Stimulated activated CD8-positive, alpha-beta memory T cell treated with anti-CD3 and anti-CD28 coated beads, Interleukin-4, amount 100 ng/mL, for 48 hours (primary cell): ENCODE measurements around the gene ARHGAP26.

Experiments used
- DNase-seq: peaks from one replicate; pipeline ENCODE4 v3.0.0-alpha.2; 2020

ARHGAP26 gene

GRCh38 chr5:143176048-143176447 is 405.9 kb downstream of the ARHGAP26 start:
- DNase-seq, result no peak

DNA sequence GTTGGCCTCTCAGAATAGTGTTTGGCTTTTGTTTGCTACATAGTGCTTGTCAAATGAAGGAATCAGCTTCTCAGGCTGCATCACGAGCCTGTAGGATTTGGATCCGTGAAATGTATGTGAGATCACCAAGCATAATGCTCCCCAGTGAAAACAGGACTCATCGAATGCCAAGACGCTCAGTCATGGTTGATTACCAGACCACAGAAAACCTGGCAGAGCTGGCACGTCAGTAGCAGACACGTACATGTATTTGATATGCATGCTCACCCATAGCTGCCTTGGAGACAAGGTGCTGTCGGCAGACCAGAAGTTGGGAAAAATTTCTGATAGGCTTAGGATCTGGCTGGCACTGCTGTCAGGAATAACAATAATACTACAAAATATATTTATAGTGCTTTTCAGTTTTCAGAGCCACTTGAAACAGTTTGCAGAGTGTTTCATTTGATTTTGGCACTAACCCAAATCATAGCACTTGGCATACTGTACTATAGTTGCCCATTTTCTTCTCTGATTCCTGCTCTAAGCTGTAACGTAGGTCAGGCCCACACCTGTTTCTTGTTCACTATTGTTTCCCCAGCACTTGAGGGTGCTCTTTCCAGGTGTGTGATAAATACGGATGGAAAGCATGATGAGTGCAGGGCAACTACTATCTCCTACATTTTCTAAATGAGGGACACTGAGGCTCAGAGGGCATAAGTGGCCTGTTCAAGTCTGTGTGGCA is 407.2 kb downstream of the ARHGAP26 start:
- no peak for DNase-seq

GRCh38 chr5:143179126-143179740 is 409.1 kb downstream of the ARHGAP26 start:
- DNase-seq, result no peak

DNA sequence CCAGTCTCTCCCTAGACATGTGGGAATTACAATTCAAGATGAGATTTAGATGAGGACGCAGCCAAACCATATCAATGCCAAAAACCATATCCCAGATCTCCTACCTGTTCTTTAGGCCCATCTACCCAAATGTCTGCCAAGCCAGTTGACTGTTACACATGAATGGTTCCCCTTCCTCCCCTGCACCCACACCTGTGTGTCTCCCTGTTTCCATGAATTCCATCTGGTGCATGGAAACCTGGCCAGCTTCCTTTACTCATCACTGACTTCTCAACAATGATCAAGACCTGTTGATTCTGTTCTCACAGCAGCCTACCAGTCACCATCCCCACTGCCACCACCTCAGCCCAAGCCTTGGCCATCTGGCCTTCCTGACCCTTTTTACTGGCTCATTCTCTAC is 410.6 kb downstream of the ARHGAP26 start:
- no peak for DNase-seq

- no peak for DNase-seq
Observed at GRCh38 chr5:143181173-143181572, 411.0 kb downstream of the ARHGAP26 start.

DNA sequence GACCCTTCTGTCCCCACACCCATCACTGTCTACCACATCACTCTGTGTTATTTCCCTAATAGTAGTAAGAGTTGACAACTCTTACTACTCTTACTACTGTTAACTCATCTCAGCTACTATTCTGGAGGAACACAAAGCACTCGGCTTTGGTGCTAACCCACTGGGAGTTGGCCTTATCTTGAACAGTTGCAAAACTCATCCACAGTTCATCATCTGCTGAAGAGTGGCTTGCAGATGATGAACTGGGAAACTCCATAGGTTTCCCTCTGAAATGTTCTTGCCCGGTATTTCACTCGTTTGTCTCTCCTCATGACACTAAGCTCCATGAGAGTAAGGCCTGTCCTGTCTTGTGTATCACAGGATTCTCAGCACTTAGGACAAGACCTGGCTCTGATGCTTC is 411.9 kb downstream of the ARHGAP26 start:
- no peak for DNase-seq

DNA sequence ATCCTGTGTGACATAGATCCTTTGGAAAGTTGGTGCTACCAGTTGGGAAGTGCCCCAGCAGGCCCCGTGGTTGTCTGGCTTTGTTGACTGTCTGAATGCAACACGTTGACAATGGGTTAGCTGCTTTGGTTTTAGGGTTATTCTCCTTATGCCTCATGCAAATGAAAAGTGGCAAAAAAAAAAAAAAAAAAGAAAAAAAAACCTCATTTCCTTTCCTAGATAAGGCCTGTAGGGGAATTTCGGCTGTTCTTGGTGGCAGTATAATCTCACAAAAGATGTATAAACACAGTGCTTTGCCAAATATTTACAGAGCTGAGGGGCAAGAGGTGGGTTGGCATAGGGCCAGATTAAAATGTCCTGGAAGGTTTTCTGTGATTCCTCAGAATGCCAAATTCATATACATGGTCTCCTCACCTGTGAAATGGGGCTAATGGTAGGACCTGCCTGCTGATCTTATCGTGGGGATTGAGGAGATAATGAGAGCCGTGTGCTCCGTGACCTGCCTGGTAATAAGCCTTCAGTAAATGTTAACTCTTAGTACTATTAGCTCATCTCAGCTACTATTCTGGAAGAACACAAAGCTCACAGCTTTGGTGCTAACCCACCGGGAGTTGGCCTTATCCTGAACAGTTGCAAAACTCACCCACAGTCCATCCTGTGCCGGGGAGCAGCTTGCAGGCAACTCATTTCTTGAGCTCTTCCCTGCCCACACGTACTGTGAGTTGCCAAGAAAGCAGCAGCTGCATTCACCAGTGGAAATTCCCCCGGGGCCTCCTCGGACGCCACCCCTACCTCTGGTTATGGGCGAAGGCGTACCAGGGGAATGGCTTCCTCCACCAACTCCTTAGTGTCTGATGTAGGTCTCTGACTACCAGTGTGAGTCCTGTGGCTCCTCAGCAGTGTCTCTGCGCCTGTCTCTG is 413.0 kb downstream of the ARHGAP26 start:
- DNase-seq, result peak; percentile 78

DNA sequence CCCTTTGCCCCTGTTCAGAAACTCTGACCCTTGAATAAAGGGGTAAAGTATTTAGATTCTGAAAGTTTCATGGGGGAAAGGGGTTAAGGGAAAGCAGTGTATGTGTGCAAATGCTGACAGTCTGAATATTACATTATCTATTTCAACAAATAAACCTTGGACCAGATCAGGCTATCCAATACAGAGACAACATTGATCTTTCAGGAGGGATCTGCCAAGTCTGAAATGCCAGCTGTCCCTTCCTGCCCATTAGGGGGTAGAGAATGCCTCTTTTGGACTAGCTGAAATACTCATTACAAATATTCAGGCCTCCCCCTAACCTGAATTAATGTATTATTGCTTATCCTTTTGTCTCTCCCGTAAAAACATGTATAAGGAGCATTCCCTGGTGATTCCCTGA is 413.8 kb downstream of the ARHGAP26 start:
- DNase-seq, result no peak

- no peak for DNase-seq
Observed at GRCh38 chr5:143186623-143187022, 416.4 kb downstream of the ARHGAP26 start.

DNA sequence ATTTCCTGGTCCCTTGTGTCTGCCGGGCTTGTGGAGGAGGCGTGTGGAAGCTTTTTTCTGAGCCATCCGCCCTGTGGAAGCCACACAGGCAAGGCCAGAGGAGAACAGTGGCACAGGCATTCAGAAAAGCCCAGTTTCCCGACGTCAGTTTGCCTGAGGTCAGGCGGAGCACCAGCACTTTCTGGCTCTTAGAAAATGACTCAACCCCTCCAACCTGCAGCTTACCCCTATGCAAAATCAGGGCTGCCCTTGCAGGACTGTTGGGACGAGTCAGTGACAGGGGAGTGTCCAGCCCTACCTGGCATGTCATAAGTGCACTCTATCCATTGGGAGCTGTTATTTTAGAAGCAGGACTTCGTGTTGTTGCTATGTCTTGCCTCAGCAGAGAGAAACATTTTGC is 417.3 kb downstream of the ARHGAP26 start:
- DNase-seq, result no peak

DNA sequence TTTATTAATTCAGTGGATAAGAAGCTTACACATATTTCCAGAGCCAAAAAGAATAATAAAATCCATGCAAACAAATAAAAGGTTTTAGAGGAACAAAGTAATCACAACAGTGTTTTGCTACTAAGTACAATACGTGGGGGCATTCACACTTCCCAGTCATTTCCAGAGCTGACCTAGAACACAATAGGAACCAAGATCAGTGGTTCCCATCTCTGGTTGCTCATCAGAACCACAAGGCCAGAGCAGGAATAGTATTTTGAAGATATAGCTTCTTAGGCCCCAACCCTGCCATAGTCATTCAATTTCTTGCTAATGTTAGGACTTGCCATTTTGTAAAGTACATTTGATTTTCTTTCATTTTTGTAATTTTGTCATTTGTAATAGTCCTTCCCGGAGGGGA is 417.9 kb downstream of the ARHGAP26 start:
- DNase-seq, result no peak

GRCh38 chr5:143188692-143189091 is 418.5 kb downstream of the ARHGAP26 start:
- no peak for DNase-seq

DNA sequence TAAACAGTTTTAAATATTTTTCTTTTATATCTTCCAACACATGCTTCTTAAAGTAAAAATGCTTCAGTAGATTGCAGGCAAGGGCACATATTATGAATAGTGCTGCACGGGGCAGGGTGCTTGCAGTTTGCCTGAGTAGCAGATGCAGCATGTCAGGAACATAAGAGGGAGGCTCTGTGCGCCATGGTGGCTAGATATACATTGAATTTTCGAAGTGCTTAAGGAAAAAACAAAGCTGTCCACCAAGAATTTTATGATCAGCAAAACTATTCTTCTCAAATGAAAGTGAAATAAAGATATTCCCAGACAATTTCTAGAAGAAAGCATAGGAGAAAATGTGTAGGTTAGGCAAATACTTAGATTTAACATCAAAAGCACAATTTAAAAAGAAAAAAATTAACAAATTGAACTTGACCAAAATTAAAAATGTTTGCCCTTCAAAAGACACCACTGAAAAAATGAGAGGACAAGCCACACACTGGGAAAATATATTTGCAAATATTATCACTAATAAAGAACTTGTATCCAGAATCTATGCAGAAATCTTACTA is 420.2 kb downstream of the ARHGAP26 start:
- no peak for DNase-seq

- no peak for DNase-seq
Observed at GRCh38 chr5:143191720-143192119, 421.5 kb downstream of the ARHGAP26 start.

GRCh38 chr5:143192191-143192900 is 422.2 kb downstream of the ARHGAP26 start:
- DNase-seq, result no peak

- DNase-seq, result no peak
Observed at GRCh38 chr5:143194206-143194605, 424.0 kb downstream of the ARHGAP26 start.

DNA sequence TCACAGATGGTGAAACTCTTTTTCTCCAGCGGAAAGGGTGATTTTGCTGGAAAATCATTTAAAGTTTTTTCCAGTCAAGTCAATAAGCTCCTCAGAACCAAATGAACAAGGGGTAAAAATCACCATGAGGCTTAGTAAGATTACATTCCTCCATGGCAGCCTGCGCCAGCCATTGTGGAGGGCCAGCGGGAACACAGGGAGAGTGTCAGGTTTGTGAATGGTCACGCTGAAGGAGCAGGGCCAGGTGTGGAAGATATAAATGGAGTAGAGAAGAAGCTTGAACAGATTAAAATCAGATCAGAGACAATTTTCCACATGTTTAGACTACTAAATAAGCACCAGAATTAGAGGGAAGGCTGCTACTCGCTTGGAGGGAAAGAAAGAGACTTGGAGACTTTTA is 424.5 kb downstream of the ARHGAP26 start:
- DNase-seq, result no peak

DNA sequence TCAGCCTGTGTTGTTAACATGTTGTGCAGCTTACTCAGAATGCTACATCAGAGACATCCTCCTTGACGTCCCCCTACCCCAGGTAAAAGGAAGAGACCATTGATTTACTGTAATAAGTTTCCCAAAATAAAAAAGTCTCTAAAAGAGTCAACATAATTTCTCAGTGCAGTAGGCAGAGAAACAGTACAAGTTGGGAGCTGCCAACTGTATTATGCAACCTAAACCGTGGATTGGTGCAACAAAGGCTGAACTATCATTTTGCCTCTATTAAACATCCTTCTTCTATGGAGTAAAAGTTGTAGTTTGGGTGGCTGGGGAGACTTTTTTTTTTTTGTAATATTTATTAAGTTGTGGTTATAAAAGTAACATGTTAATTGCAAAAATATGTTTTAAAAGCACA is 425.3 kb downstream of the ARHGAP26 start:
- DNase-seq, result no peak

DNA sequence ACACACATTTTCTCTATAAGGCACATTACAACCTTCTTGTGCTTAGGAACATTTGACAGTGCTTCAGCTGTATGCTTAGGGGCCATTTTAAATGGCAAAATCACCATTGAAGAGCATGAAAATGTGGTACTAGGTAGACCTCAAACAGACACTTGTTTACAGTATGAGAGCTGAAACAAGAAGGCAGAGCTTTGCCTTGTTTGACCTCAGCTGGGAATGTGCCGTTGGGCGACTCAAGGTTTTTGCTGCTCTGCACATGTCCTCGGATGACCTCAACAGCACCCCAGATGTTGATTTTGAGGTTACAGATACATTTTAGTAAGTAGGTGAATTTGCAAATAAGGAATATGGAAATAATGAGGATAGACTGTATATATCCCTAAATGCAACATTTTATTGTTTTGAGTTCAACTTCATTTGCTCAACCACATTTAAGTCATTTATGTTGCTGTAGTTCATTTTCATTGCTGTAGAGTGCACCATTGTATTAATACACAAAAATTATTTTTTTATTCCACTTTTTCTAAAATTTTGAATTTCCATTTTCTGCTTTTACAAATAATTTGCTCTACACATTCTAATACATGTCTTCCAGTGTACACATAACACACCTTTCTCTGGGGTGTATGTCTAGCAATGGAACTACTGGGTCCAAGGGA is 426.6 kb downstream of the ARHGAP26 start:
- no peak for DNase-seq

DNA sequence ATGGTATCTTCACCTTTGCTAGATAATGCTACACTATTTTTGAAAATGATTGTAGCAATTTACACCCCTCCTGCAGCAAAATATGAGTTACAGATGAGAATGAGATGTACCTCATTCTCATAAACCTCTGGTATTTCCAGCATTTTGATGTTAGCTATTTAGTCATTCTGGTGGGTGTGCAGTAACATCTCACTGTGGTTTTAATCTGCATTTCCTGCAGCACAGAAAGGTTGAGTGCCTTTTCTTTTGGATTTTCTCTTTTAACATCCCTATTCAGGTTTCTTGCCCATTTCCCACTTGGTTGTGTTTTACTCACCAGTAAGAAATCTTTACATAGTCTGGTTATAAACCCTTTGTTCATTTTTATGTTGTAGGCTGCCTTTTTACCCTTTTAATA is 427.1 kb downstream of the ARHGAP26 start:
- DNase-seq, result no peak

DNA sequence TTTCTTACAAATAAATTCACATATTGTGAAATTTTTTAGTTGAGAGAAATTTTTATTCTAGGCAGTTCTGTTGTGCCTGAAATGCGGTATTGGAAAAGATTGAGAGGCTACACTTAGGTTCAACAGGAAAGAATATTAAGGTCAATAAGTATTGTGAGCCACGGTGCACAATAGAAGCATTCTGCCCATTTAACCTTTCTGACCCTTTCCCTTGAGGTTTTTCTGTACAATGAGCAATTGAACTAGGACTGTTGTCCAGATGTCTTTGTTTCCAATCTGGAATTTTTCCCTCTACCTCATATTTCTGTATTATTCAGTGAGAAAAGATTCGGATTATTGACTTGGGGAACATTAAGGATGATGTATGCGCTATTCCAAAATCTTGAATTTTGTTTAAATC is 428.2 kb downstream of the ARHGAP26 start:
- no peak for DNase-seq

DNA sequence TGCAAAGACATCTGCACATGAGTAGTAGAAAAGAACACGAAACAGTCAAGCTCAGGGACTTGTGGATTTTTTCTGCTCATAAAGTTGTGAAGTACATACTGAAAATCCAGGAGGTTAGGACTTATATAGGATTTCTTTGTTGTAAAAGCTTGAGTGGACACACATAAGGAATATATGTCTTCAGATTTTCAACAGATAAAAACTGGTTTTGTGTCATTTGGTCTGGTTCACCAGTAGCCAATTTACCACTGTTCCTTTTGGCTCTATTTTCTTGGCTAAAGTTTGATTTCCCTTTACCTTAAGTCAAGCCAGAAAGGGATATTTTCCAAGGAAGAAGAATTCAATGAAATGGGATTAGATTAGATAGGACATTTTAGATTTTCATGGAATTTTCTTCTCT is 429.0 kb downstream of the ARHGAP26 start:
- no peak for DNase-seq
